Right forelimb (tissue), 1 donor: Measurements from ENCODE around the gene TMEM144.
A peak's percentile ranks its signal among the peaks of the same experiment; 100 is the strongest.
"Not testable (repeated sequence)": the region's sequence is repeated elsewhere in the genome, so short reads cannot be mapped to it uniquely, and the experiment has no call there.

Experiments used
- DNase-seq: peaks from one replicate; pipeline ENCODE4 v3.0.0-alpha.2; 2018

TMEM144 gene

GRCh38 chr4:158239196-158239595 lies 28.9 kb downstream of the TMEM144 start:
- no peak for DNase-seq

- no peak for DNase-seq
Measured at GRCh38 chr4:158243071-158243470, 32.8 kb downstream of the TMEM144 start.

GRCh38 chr4:158250321-158250720 lies 40.0 kb downstream of the TMEM144 start:
- DNase-seq, result no peak

- DNase-seq, result peak; percentile 57
Measured at GRCh38 chr4:158253350-158253980, 43.2 kb downstream of the TMEM144 start.

GRCh38 chr4:158254292-158254691 lies 44.0 kb downstream of the TMEM144 start:
- DNase-seq, result no peak

- no peak for DNase-seq
Measured at GRCh38 chr4:158255727-158256324, 45.5 kb downstream of the TMEM144 start.

- DNase-seq, result no peak
Measured at GRCh38 chr4:158259955-158260575, 49.8 kb downstream of the TMEM144 start.

- no peak for DNase-seq
Measured at GRCh38 chr4:158261480-158261879, 51.2 kb downstream of the TMEM144 start.

GRCh38 chr4:158268553-158268952 lies 58.3 kb downstream of the TMEM144 start:
- no peak for DNase-seq

- no peak for DNase-seq
Measured at GRCh38 chr4:158274636-158275035, 64.3 kb downstream of the TMEM144 start.

GRCh38 chr4:158277558-158277957 lies 67.3 kb downstream of the TMEM144 start:
- DNase-seq, result no peak

GRCh38 chr4:158279052-158279451 lies 68.8 kb downstream of the TMEM144 start:
- DNase-seq, result not testable (repeated sequence)

GRCh38 chr4:158280856-158281255 lies 70.6 kb downstream of the TMEM144 start:
- no peak for DNase-seq

GRCh38 chr4:158282252-158282651 lies 72.0 kb downstream of the TMEM144 start:
- no peak for DNase-seq

GRCh38 chr4:158285429-158286216 lies 75.3 kb downstream of the TMEM144 start:
- no peak for DNase-seq

GRCh38 chr4:158290912-158291311 lies 80.6 kb downstream of the TMEM144 start:
- no peak for DNase-seq

- no peak for DNase-seq
Measured at GRCh38 chr4:158291334-158292055, 81.2 kb downstream of the TMEM144 start.

- no peak for DNase-seq
Measured at GRCh38 chr4:158292156-158292555, 81.9 kb downstream of the TMEM144 start.

GRCh38 chr4:158295053-158295452 lies 84.8 kb downstream of the TMEM144 start:
- DNase-seq, result no peak

- no peak for DNase-seq
Measured at GRCh38 chr4:158297866-158298265, 87.6 kb downstream of the TMEM144 start.

- DNase-seq, result no peak
Measured at GRCh38 chr4:158299459-158300007, 89.2 kb downstream of the TMEM144 start.

- no peak for DNase-seq
Measured at GRCh38 chr4:158300012-158300411, 89.7 kb downstream of the TMEM144 start.
